ENCODE results near the gene SRMS.
"Not testable (repeated sequence)": the region's sequence is repeated elsewhere in the genome, so short reads cannot be mapped to it uniquely, and the experiment has no call there.

SRMS gene

DNA sequence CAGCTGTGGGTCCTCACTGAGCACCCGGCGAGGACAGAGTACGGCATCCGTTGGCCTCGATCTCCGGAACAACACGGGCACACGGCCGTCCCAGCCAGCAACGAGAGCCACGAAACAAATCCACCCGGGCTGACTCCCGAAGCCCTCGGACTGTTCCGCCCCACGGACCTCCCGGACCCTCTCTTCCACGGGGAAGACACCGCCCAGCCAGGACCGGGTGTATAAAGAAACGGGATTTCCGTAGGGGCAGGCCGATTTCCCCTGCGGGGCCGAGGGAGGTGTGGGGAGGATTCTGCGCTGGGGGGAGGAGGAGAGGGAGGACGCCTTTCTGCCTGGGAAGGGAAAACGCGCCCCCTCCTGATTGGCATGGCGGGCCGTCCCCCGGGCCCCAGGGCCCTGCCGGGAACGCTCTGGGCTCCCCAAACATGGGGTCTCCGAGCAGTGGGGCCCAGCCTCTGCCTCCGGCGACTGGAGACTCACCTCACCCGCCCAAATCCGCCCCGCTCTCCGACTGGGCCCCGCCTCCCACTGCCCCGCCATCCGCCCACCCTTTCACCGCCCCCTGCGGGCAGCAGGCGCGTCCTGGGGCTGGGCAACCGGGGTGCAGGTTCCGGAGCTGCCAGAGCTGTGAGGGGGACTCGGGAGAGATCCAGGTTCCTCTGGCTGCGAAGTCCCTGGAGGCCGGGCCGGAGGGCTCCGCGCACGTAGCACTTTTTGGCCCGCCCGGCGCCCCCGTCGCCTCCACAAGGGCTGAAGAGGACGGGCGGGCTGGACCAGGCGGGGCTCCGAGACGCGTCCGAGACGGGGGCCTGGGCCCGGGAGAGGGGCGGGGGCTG is 27.7 kb downstream of the SRMS start:
- DNase-seq, result peak; percentile 34 to 54 (median 42)

GRCh38 chr20:63518946-63519667 is 28.4 kb downstream of the SRMS start:
- no peak for DNase-seq

DNA sequence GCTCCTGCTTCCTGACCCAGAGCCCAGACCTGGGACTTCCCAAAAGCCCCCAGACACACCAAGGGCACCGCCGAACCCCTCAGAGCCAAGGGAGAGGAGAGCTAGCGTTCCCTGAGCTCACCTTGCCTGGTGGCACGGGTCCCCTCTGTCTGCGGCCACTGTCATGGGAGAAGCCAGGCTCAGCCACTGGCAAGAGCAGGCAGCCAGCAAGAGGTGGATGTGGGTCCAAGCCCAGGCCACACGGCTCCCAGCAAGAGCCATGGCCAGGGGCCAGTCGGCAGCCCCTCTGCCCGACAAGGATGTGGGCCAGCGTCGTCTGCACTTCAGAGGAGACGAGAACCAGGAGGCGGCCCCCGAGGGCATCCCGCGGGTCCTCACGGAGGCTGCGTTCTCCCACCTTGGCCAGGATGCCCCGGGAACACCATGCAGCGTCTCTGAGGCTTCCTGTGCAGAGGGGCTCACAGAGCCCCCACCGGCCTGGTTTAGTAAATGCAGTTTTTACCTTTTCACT is 29.1 kb downstream of the SRMS start:
- DNase-seq, result no peak

GRCh38 chr20:63517376-63518309 is 29.9 kb downstream of the SRMS start:
- no peak for DNase-seq

DNA sequence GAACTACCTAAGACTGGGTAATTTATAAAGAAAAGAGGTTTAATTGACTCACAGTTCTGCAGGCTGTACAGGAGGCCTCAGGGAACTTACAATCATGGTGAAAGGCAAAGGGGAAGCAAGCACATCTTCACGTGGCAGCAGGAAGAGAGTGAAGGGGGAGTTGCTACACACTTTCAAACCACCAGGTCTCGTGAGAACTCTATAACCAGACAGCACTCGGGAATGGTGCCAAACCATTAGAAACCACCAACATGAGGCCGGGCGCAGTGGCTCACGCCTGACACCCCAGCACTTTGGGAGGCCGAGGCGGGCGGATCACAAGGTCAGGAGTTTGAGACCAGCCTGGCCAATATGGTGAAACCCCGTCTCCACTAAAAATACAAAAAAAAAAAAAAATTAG is 33.0 kb downstream of the SRMS start:
- DNase-seq, result not testable (repeated sequence)

DNA sequence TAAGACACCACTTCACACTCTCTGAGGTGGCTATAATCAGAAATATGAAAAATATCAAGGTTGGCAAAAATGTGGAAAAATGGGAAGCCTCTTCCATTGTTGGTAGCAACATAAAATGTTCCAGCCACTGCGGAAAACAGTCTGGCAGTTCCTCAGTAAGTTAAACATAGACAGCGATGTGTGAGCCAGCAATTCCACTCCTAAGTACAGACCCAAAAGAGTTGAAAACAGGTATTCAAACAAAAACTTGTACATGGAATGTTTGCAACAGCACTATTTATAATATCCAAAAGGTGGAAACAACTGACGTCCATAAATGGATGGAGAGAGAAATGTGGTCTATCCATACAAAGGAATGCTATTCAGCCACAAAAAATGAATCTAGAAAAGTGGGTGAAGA is 34.3 kb downstream of the SRMS start:
- DNase-seq, result no peak

DNA sequence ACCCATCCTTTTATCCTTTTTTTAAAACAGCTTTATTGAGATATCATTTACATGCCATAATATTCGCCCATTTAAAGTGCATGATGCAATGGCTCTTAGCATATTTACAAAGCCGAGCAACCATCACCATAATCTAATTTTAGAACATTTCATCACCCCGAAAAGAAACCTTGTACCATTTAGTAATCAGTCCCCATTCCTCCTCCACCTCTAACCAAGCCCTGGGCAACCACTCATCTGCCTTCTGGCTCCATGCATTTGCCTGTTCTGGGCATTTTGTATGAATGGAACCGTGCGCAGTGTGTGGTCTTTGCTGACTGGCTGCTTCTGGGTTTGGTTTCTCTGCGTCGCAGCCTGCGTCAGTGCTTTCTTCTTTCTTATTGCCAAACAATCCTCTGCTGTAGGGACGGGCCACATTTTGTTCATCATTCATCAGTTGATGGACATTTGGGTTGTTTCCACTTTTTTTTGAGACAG is 38.4 kb downstream of the SRMS start:
- no peak for DNase-seq

- no peak for DNase-seq
Observed at GRCh38 chr20:63508072-63508768, 39.3 kb downstream of the SRMS start.

DNA sequence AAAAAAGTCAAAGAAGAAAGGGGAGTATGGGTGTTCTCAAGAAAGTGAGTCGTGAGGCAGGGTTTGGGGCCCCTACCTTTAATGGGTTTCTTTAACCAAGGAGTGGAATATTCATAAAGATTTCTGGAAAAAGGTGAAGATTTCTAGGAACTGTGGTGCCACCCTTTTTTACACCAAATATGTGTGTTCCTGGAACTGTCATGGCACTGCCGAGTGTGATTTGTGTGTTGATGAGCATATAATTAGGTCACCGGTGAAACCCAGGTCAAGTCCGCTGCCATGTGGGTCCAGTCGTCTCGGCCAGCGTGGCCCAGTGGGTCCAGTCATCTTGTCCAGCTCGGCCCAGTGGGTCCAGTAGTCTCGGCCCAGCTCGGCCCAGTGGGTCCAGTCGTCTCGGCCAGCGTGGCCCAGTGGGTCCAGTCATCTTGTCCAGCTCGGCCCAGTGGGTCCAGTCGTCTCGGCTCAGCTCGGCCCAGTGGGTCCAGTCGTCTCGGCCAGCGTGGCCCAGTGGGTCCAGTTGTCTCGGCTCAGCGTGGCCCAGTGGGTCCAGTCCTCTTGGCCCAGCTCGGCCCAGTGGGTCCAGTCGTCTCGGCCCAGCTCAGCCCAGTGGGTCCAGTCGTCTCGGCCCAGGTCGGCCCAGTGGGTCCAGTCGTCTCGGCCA is 40.3 kb downstream of the SRMS start:
- DNase-seq, result no peak

DNA sequence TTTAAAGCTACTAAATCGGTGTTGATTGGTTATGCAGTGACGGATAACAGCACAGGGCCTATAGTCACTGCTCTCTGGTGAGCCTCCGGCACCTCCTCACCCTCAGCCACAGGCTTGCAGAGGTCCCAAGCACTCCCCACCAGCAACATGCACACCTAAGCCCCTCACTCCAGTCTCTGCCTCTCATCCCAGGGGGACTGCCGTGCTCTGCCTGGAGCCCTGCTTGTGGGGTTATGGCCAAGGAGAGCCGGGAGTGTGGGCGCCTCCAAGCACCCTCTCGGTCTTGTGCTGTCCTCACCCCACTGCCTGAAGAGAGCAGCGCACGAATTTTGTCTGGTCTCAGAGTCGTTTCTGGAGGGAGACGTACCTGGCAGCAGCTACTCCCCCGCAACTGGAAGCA is 41.8 kb downstream of the SRMS start:
- DNase-seq, result no peak

- DNase-seq, result no peak
Observed at GRCh38 chr20:63505281-63505680, 42.3 kb downstream of the SRMS start.

GRCh38 chr20:63504642-63505041 is 42.9 kb downstream of the SRMS start:
- DNase-seq, result no peak

GRCh38 chr20:63503524-63503923 is 44.0 kb downstream of the SRMS start:
- no peak for DNase-seq

DNA sequence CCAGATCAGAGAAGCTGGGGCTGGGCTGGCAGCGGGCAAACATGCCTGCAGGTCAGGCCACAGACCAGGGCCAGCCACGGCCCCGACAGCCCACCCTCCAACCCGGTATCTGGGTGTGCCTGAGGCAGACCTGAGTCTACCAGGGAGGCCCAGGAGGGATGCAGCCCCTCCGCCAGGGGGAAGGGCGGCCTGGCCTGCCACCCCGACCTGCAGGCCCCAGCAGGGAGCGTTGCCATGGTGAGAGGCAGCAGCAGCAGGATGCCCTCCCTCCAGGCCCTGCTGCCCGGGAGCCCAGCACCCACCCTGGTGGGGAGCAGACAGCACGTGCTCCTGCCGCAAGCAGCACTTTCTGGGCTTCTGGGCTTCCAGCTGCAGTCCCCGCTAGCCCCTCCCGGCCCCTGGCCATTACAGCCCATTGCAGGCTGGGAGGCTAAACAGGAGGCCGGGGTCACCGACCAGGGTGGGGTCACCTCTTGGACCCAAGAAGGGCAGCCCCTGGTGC is 44.8 kb downstream of the SRMS start:
- no peak for DNase-seq

DNA sequence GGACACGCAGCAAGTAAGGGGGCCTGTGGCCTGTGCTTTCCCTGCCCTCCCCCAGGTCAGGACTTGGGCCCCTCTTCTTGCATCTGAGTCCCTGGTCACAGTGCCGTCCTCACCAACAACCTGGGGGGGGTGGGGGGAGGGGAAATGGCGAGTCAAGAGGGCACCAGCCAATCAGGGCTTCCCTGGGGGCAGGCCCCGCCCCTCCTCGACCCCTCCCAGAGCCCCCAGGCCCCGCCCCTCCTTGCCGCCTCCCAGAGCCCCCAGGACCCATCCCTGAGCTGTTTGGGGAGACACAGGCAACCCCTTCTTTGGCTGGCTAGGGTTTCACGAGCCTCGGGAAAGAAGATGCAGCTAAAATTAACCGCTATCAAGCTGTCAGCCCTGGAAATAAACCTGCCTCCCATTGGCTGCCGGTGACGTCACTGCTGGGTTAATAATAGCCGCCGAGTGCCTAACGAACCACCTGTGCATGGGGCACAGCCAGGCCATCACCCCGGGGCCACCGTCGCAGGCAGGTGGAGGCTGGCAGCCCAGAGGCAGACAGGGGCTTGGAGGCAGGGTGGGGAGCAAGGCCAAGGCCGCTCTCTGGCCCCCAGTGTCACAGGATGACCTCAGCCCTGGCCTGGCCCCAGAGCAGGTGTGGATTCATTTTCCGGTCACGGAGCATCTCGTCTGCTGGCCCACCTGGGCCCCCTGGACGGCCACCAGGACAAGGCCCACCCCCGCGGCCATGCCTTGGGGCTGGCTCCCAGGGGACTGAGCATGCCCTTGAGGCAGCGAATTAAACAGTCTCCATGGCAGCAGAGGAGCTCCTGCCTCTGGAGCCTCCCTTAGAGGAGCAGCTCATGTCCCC is 45.5 kb downstream of the SRMS start:
- DNase-seq, result no peak

DNA sequence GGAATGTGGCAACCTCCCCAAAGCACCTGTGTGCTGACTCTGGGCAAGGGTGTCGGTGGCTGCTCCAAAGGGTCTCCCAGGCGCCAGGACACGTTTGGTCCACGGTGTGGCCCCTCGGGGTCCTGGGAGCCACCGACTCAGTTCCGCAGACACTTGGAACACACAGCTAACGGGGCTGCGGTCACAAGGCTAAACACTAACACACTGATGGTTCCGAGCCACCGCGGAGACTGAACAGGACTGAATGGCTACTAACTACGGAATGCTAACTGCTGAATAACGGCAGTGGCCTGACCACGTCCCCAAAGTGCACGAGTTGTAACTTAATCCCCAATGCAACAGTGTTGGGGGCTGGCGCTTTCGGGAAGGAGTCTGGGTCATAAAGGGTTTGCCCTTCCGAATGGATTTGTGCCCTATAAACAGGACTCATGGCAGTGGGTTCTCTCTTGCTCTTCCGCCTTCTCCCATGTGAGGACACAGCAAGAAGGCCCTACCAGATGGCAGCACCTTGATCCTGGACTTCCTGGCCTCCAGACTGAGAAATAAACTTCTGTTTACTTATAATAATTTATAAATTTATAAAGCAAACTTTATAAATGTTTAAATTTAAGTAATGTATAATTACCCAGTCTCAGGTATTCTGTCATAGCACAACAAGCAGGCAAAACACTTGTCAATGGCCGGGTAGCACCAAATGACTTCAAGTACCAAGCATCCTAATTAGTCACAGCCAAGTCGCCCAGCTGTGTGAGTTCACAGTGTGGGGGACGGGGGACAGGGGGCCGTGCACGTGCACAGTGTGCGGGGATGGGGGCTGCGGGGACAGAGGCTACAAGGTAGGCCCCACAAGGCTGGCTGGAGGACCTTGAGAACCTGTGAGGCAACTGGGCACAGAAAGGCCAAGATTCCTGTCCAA is 46.4 kb downstream of the SRMS start:
- no peak for DNase-seq

- DNase-seq, result no peak
Observed at GRCh38 chr20:63500151-63500901, 47.2 kb downstream of the SRMS start.

- DNase-seq, result no peak
Observed at GRCh38 chr20:63499338-63499969, 48.1 kb downstream of the SRMS start.
